HK-2 (cell line): Measurements from ENCODE around the gene IFT52.
"Not testable (repeated sequence)": the region's sequence is repeated elsewhere in the genome, so short reads cannot be mapped to it uniquely, and the experiment has no call there.

Experiments used
- DNase-seq: peaks from one replicate; pipeline ENCODE4 v3.0.0-alpha.2; 2018; ENCODE audit not compliant: unreplicated experiment

Gene IFT52

GRCh38 chr20:43567477-43567876 lies 23.3 kb upstream of the IFT52 start:
- no peak for DNase-seq

GRCh38 chr20:43568706-43569105 lies 22.0 kb upstream of the IFT52 start:
- no peak for DNase-seq

GRCh38 chr20:43569282-43569681 lies 21.5 kb upstream of the IFT52 start:
- DNase-seq = no peak

- DNase-seq = no peak
Measured at GRCh38 chr20:43570496-43570895, 20.2 kb upstream of the IFT52 start.

GRCh38 chr20:43571310-43571709 lies 19.4 kb upstream of the IFT52 start:
- DNase-seq = no peak

- DNase-seq = no peak
Measured at GRCh38 chr20:43571771-43572170, 19.0 kb upstream of the IFT52 start.

GRCh38 chr20:43572891-43573290 lies 17.8 kb upstream of the IFT52 start:
- DNase-seq = no peak

- DNase-seq = no peak
Measured at GRCh38 chr20:43576108-43576507, 14.6 kb upstream of the IFT52 start.

- DNase-seq = no peak
Measured at GRCh38 chr20:43579861-43580793, 10.6 kb upstream of the IFT52 start.

GRCh38 chr20:43583133-43583864 lies 7.4 kb upstream of the IFT52 start:
- DNase-seq = no peak

- DNase-seq = peak; percentile 96
Measured at GRCh38 chr20:43583982-43584432, 6.7 kb upstream of the IFT52 start.

GRCh38 chr20:43584448-43585136 lies 6.1 kb upstream of the IFT52 start:
- DNase-seq = peak; percentile 87

- no peak for DNase-seq
Measured at GRCh38 chr20:43586641-43587040, 4.1 kb upstream of the IFT52 start.

GRCh38 chr20:43588526-43588925 lies 2.2 kb upstream of the IFT52 start:
- DNase-seq = not testable (repeated sequence)

- no peak for DNase-seq
Measured at GRCh38 chr20:43590036-43590391, 723 bp upstream of the IFT52 start.

GRCh38 chr20:43601960-43602359 lies 11.2 kb downstream of the IFT52 start:
- DNase-seq = not testable (repeated sequence)

GRCh38 chr20:43603124-43603523 lies 12.4 kb downstream of the IFT52 start:
- no peak for DNase-seq

GRCh38 chr20:43605715-43606114 lies 15.0 kb downstream of the IFT52 start:
- DNase-seq = no peak

GRCh38 chr20:43607278-43607677 lies 16.5 kb downstream of the IFT52 start:
- not testable (repeated sequence) for DNase-seq

GRCh38 chr20:43631598-43631997 lies 40.9 kb downstream of the IFT52 start:
- no peak for DNase-seq

GRCh38 chr20:43636429-43636828 lies 45.7 kb downstream of the IFT52 start:
- no peak for DNase-seq

GRCh38 chr20:43642548-43642947 lies 51.8 kb downstream of the IFT52 start:
- no peak for DNase-seq
